ENCODE data around the gene COMMD8. TPM values are rescaled to one million over a fixed set of nuclear protein-coding genes. Genes with fewer than 3 reads are reported as not detected.

COMMD8 gene
- total and polyA plus RNA-seq, 12 donors, result 9.2 to 22.2 (median 15.2) TPM

DNA sequence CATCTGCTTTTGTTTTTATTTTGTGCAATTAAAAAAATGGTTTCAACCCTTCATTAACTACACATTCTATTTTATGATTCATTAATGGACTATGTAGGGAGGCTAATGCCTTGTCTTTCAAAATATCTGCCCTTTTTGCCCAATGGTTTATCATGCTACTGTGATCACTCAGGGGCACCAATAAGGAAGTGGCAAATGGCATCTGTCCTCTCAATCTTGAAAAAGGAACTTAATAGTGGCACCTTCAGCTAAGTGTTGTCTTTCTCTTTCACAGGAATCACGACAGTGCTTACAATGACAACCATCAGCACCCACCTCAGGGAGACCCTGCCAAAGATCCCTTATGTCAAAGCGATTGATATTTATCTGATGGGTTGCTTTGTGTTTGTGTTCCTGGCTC, 57.1 kb downstream of the COMMD8 start:
- no peaks in the 10 kb centered on the region for H3K9me3 ChIP-seq
- H3K27me3 ChIP-seq, result no peaks in the 10 kb centered on the region
- no peak overlapping the region for H3K4me3 ChIP-seq
- WGBS, 2 donors, result 69 to 86% methylated on average over 2 of the region's 2 CpGs
- no peaks in the 10 kb centered on the region for H3K36me3 ChIP-seq
- TF ChIP-seq, protein P1, sequence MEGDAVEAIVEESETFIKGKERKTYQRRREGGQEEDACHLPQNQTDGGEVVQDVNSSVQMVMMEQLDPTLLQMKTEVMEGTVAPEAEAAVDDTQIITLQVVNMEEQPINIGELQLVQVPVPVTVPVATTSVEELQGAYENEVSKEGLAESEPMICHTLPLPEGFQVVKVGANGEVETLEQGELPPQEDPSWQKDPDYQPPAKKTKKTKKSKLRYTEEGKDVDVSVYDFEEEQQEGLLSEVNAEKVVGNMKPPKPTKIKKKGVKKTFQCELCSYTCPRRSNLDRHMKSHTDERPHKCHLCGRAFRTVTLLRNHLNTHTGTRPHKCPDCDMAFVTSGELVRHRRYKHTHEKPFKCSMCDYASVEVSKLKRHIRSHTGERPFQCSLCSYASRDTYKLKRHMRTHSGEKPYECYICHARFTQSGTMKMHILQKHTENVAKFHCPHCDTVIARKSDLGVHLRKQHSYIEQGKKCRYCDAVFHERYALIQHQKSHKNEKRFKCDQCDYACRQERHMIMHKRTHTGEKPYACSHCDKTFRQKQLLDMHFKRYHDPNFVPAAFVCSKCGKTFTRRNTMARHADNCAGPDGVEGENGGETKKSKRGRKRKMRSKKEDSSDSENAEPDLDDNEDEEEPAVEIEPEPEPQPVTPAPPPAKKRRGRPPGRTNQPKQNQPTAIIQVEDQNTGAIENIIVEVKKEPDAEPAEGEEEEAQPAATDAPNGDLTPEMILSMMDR (IDR thresholded peaks at IDR 0.05), result no peak
- no peaks in the 10 kb centered on the region for H3K4me1 ChIP-seq
- H3K27ac ChIP-seq, result no peak overlapping the region
- intact Hi-C loops (cut with DNase I), result no loop called here
- DNase-seq, result no peak
- ATAC-seq, result no peak

Other genes with a start within 250 kb of the COMMD8 start
- 10 to 100 TPM in 2 of 10 donors, 1 to 10 TPM in 8; 7.7 to 15.7 (median 8.9) TPM for gene ATP10D, start 21.6 kb upstream of the COMMD8 start, total RNA-seq
- gene ATP10D, start 21.6 kb upstream of the COMMD8 start, polyA plus RNA-seq, result 1 to 10 TPM; 2.8 to 5.2 TPM